ENCODE measurements around the gene PKD1. TPM values are rescaled to one million over a fixed set of nuclear protein-coding genes. Genes with fewer than 3 reads are reported as not detected.

PKD1 gene
- total and polyA plus RNA-seq, 2 donors (not counting 1 experiment from before 2014, with no cell fraction given) = 100 to 116 TPM

DNA sequence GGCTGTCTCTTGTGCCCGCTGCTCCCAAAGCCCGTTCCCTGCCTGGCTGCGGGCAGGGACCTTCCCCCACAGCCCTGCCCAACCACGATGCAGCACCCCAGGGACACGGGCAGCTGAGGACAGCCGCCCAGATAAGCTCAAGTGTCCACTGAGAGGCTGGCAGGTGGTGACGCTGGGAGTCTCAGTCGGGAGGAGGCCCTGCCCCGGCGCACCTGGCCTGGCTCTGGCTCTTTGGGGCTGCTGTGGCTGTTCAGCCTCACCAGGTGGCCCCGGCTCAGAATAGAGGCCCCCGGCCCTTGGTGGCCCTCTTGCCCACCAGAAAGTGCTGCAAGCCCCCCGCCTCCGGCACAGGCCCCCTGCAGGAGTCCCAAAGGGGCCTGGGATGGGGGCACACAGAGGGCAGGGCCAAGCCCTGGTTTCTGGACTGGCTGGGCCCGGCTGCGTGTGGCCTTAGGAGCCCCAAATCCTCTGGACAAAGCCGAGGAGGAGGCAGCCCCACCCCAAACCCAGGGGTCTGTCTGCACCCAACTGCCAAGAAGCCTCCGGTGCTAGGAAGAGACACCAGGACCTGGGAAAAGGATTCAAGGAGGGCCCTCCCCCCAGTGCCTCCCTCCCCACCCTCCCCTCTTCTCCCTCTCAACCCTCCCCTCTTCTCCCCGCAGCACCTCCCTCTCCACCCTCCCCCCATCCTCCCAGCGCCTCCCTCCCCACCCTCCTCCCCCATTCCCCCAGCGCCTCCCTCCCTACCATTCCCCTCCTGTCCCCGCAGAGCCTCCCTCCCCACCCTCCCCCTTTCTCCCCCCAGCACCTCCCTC lies 93.3 kb downstream of the PKD1 start:
- no peak overlapping the region for H3K9ac ChIP-seq (ENCODE audit: low read length)
- H3K27me3 ChIP-seq (replicated peaks in 1 of 4; ENCODE audit: control extremely low read depth in 1 of 4, control insufficient read depth in 3 of 4, insufficient read depth in 4 of 4, low read length in 3 of 4) = no peaks in the 10 kb centered on the region
- intact Hi-C loops (cut with micrococcal nuclease) = no loop called here
- Mint-ChIP-seq H3K9me3 (ENCODE audit: insufficient read depth) (no peaks in the 10 kb centered on the region), H3K27me3 (no peaks in the 10 kb centered on the region), H3K4me1 (peaks cover 11% of the 10 kb centered on the region), H3K27ac (no peak overlapping the region), H3K4me3 (no peak overlapping the region)
- H3K4me2 ChIP-seq (replicated peaks; ENCODE audit: low read depth, low read length, poor library complexity, severe bottlenecking) = no peak overlapping the region
- WGBS (ENCODE audit: insufficient coverage) = 91% methylated on average over 18 of the region's 22 CpGs
- DNase-seq = no peak
- no peaks in the 10 kb centered on the region for H3K9me3 ChIP-seq (ENCODE audit: control extremely low read depth in 1 of 3, control insufficient read depth in 2 of 3, insufficient read depth in 1 of 3, low read length in 2 of 3)
- H4K20me1 ChIP-seq (ENCODE audit: control insufficient read depth, insufficient read depth, low read length, poor library complexity, severe bottlenecking) = no peaks in the 10 kb centered on the region
- ATAC-seq (ENCODE audit: low read depth) = no peak
- no peak overlapping the region for H2AFZ ChIP-seq (ENCODE audit: insufficient read depth, low read depth, low read length, poor library complexity, severe bottlenecking)
- H3K79me2 ChIP-seq (ENCODE audit: control insufficient read depth, insufficient read depth, low read length) = peaks cover 10% of the 10 kb centered on the region
- H3K27ac ChIP-seq (ENCODE audit: low read length in 2 of 2) = no peak overlapping the region
- TF ChIP-seq EZH2 (IDR thresholded peaks at IDR 0.05; ENCODE audit: borderline replicate concordance, insufficient read depth, low read depth, low read length, poor library complexity, severe bottlenecking) = no peak
- TF ChIP-seq, protein P1, sequence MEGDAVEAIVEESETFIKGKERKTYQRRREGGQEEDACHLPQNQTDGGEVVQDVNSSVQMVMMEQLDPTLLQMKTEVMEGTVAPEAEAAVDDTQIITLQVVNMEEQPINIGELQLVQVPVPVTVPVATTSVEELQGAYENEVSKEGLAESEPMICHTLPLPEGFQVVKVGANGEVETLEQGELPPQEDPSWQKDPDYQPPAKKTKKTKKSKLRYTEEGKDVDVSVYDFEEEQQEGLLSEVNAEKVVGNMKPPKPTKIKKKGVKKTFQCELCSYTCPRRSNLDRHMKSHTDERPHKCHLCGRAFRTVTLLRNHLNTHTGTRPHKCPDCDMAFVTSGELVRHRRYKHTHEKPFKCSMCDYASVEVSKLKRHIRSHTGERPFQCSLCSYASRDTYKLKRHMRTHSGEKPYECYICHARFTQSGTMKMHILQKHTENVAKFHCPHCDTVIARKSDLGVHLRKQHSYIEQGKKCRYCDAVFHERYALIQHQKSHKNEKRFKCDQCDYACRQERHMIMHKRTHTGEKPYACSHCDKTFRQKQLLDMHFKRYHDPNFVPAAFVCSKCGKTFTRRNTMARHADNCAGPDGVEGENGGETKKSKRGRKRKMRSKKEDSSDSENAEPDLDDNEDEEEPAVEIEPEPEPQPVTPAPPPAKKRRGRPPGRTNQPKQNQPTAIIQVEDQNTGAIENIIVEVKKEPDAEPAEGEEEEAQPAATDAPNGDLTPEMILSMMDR (IDR thresholded peaks at IDR 0.05) = no peak
- H3K4me3 ChIP-seq (ENCODE audit: control extremely low read depth in 1 of 5, extremely low read depth in 1 of 5, insufficient read depth in 1 of 5, low read depth in 2 of 5, low read length in 4 of 5) = no peak overlapping the region
- CTCF ChIA-PET = interaction anchor here (0.5 to 0.6 kb wide), 2 partner anchors 79 to 387 kb away, joined by 3 to 4 read pairs; partner anchors contain the start of gene CCNF
- H3K4me1 ChIP-seq (ENCODE audit: control insufficient read depth in 2 of 2, insufficient read depth in 2 of 2, low read length in 2 of 2) = peaks cover 10 to 28% of the 10 kb centered on the region in 2 donors
- POLR2A ChIA-PET = no interaction called here
- no peaks in the 10 kb centered on the region for H3K36me3 ChIP-seq (replicated peaks in 1 of 2; ENCODE audit: control extremely low read depth in 1 of 2, control insufficient read depth in 1 of 2, extremely low read depth in 1 of 2, insufficient read depth in 2 of 2, low read length in 1 of 2)

Data from B cell (primary cell).